Right ventricle myocardium inferior (tissue), 1 donor: ENCODE data around the gene VRK2. TPM values are rescaled to one million over a fixed set of nuclear protein-coding genes. Genes with fewer than 3 reads are reported as not detected.
"Not testable (repeated sequence)": the region's sequence is repeated elsewhere in the genome, so short reads cannot be mapped to it uniquely, and the experiment has no call there.

Source experiments
- ATAC-seq: fragments of 200-7000 bp; cut with Tn5 transposase; one replicate; pipeline ENCODE4 v1.9.1; 2020; ENCODE audit warnings: mild to moderate bottlenecking, moderate library complexity
- DNase-seq: peaks from one replicate; pipeline ENCODE4 v3.0.0; 2021; ENCODE audit errors: missing footprints
- intact Hi-C: fragments of 100-400 bp; cut with DNase I; formaldehyde crosslinking; loops from one replicate; pipeline ENCODE4 v1.11.0; 2022
- total RNA-seq: library from RNA; stranded (reverse); fragmentation: NEBNext Ultra II Directional; extraction: Animal tissue kit (Norgen Biotek cat#: 25700); gene quantifications from one replicate; pipeline ENCODE4 v1.2.1, GENCODE V29; 2021
- donor health status: DM: no; HTN: yes; CAD: no; lungs with severe emphysema.

Gene VRK2
- total RNA-seq, 1 donor from 2014 or later, result 29.4 TPM

GRCh38 chr2:58138396-58139030, 91.9 kb downstream of the VRK2 start:
- intact Hi-C loops, result no loop called here
- DNase-seq (no peak), ATAC-seq (no peak)

- ATAC-seq (no peak), DNase-seq (no peak)
- intact Hi-C loops, result no loop called here
Measured at GRCh38 chr2:58140508-58141072, 94.0 kb downstream of the VRK2 start.

GRCh38 chr2:58145769-58146168, 99.2 kb downstream of the VRK2 start:
- DNase-seq, ATAC-seq, intact Hi-C loops: not testable (repeated sequence)

- intact Hi-C loops, result no loop called here
- ATAC-seq, result no peak
- DNase-seq, result no peak
Measured at GRCh38 chr2:58146707-58147106, 100.1 kb downstream of the VRK2 start.

GRCh38 chr2:58155160-58155778, 108.7 kb downstream of the VRK2 start:
- no peak for DNase-seq
- ATAC-seq, result no peak
- intact Hi-C loops, result no loop called here

GRCh38 chr2:58156780-58157179, 110.2 kb downstream of the VRK2 start:
- intact Hi-C loops, result no loop called here
- ATAC-seq (no peak), DNase-seq (no peak)

GRCh38 chr2:58157754-58158153, 111.1 kb downstream of the VRK2 start:
- ATAC-seq (no peak), DNase-seq (no peak)
- intact Hi-C loops, result no loop called here

GRCh38 chr2:58158481-58158880, 111.9 kb downstream of the VRK2 start:
- intact Hi-C loops, result no loop called here
- no peak for ATAC-seq
- no peak for DNase-seq

GRCh38 chr2:58163913-58164312, 117.3 kb downstream of the VRK2 start:
- ATAC-seq, result no peak
- intact Hi-C loops, result no loop called here
- no peak for DNase-seq

- DNase-seq, intact Hi-C loops, ATAC-seq: not testable (repeated sequence)
Measured at GRCh38 chr2:58168130-58168529, 121.5 kb downstream of the VRK2 start.

GRCh38 chr2:58169845-58170244, 123.2 kb downstream of the VRK2 start:
- ATAC-seq, DNase-seq, intact Hi-C loops: not testable (repeated sequence)

- ATAC-seq, DNase-seq, intact Hi-C loops: not testable (repeated sequence)
Measured at GRCh38 chr2:58170334-58170933, 123.8 kb downstream of the VRK2 start.

GRCh38 chr2:58171831-58172230, 125.2 kb downstream of the VRK2 start:
- DNase-seq, ATAC-seq, intact Hi-C loops: not testable (repeated sequence)

GRCh38 chr2:58177187-58177586, 130.6 kb downstream of the VRK2 start:
- DNase-seq, intact Hi-C loops, ATAC-seq: not testable (repeated sequence)

- ATAC-seq, result not testable (repeated sequence)
Measured at GRCh38 chr2:58180175-58180574, 133.6 kb downstream of the VRK2 start.

GRCh38 chr2:58180635-58181034, 134.0 kb downstream of the VRK2 start:
- intact Hi-C loops, result no loop called here
- no peak for DNase-seq
- ATAC-seq, result no peak

More at GRCh38 chr2:58180175-58180574, 133.6 kb downstream of the VRK2 start:
- intact Hi-C loops, result not testable (repeated sequence)
- peak; percentile 5 for DNase-seq

GRCh38 chr2:58182527-58182926, 135.9 kb downstream of the VRK2 start:
- ATAC-seq (no peak), DNase-seq (no peak)
- intact Hi-C loops, result no loop called here

GRCh38 chr2:58186501-58186900, 139.9 kb downstream of the VRK2 start:
- ATAC-seq, result no peak
- intact Hi-C loops, result no loop called here
- no peak for DNase-seq

GRCh38 chr2:58187022-58187421, 140.4 kb downstream of the VRK2 start:
- ATAC-seq, DNase-seq, intact Hi-C loops: not testable (repeated sequence)

- intact Hi-C loops, result no loop called here
- ATAC-seq (no peak), DNase-seq (no peak)
Measured at GRCh38 chr2:58194458-58194857, 147.9 kb downstream of the VRK2 start.
